Gastrocnemius medialis (tissue), 4 donors: ENCODE data around the gene SBNO1. TPM values are rescaled to one million over a fixed set of nuclear protein-coding genes. Genes with fewer than 3 reads are reported as not detected.
A peak's percentile ranks its signal among the peaks of the same experiment; 100 is the strongest.
"Not testable (repeated sequence)": the region's sequence is repeated elsewhere in the genome, so short reads cannot be mapped to it uniquely, and the experiment has no call there.

Source experiments
- ATAC-seq, 2 donors: fragments of 150-250 bp; one replicate each; pipeline ENCODE4 v1.9.1; 2016
- DNase-seq, 2 donors: peaks; one replicate each; pipeline ENCODE4 v3.0.0-alpha.2; 2019
- H3K27ac ChIP-seq, 4 donors: fragments of 200-600 bp; sonication (generic); 1 replicate in 1 of 4; 2 replicates in 3 of 4; pipeline ENCODE4 v1.5.1; 2016 to 2018; ENCODE audit warnings: mild to moderate bottlenecking in 2 of 4, moderate library complexity in 1 of 4
- H3K27me3 ChIP-seq, 3 donors: fragments of 200-600 bp; sonication (generic) in 2 of 3; 1 replicate in 1 of 3; 2 replicates in 2 of 3; pipeline versions ENCODE4 v1.5.1 to v1.6.0; 2016 to 2019; ENCODE audit warnings: mild to moderate bottlenecking in 1 of 3, moderate library complexity in 1 of 3
- H3K36me3 ChIP-seq, 2 donors: fragments of 200-600 bp; sonication (generic) in 1 of 2; one replicate each; pipeline ENCODE4 v1.5.1; 2017 to 2018
- H3K4me1 ChIP-seq, 2 donors: fragments of 200-600 bp; sonication (generic) in 1 of 2; one replicate each; pipeline ENCODE4 v1.5.1; 2016 to 2017; ENCODE audit warnings: mild to moderate bottlenecking in 2 of 2
- H3K4me3 ChIP-seq, 4 donors: fragments of 200-600 bp; sonication (generic) in 3 of 4; 1 replicate in 1 of 4; 2 replicates in 3 of 4; pipeline ENCODE4 v1.5.1; 2016 to 2019; ENCODE audit warnings: mild to moderate bottlenecking in 2 of 4
- H3K9me3 ChIP-seq, 3 donors: fragments of 200-600 bp; sonication (generic) in 2 of 3; 1 replicate in 1 of 3; 2 replicates in 2 of 3; pipeline ENCODE4 v1.5.1; 2016 to 2019
- POLR2A ChIP-seq, 2 donors: fragments of 450-650 bp; IDR thresholded peaks; one replicate each; pipeline ENCODE4 v1.6.1; 2017; ENCODE audit warnings: antibody characterized with exemption in 2 of 2, mild to moderate bottlenecking in 2 of 2, moderate library complexity in 2 of 2
- in situ Hi-C, 4 donors: fragments of 200-750 bp; cut with MboI; loops; one replicate each; pipeline versions ENCODE4 v1.15.0 to v1.8.0; 2017; ENCODE audit warnings: low sequenced_read_pairs in 4 of 4
- intact Hi-C: fragments of 100-400 bp; cut with DNase I; formaldehyde crosslinking; loops from one replicate; pipeline ENCODE4 v1.15.1; 2023; ENCODE audit warnings: low total_unique reads
- total RNA-seq, 4 donors: library from RNA; depleted of rRNA; stranded (reverse); fragments of >200 nt; gene quantifications; one replicate each; pipeline versions ENCODE4 v1.1.0 to v1.2.3, GENCODE V29; 2016
- TF ChIP-seq, protein P1 (sequence below), 5 experiments: fragments of 450-650 bp in 3 of 5; fragments of 200-600 bp in 2 of 5; sonication (generic) in 2 of 5; IDR thresholded peaks in 4 of 5; conservative IDR thresholded peaks in 1 of 5; 1 replicate in 4 of 5; 2 replicates in 1 of 5; pipeline ENCODE4 v1.5.1; 2016 to 2019; ENCODE audit warnings: antibody characterized with exemption in 5 of 5, mild to moderate bottlenecking in 3 of 5, moderate library complexity in 3 of 5

Gene SBNO1
- total RNA-seq, 4 donors from 2014 or later = 26.6 to 29.9 (median 28.8) TPM

DNA sequence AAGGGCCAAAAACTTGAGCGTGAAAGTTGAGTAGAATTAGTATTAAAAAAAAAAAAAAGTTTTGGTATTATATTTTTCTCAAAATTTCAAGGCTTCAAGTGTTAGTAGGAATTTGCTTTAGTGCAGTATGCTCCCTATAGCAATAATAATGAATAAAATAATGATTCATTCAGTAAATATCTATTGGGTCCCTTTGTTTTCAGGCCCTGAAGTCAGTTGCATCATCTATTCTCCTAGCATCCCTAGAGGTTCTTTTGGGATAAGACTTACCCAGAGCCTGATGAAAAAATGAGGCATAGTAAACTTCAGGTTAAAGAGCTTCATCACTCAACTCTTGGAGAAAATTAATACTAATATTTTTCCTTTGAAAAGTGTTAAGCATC lies 20.3 kb upstream of the SBNO1 start:
- intact Hi-C loops = loop anchor here (5.0 kb wide), 1 partner anchor 153 kb away; the partner anchor contains the start of genes MPHOSPH9 and MTRFR

DNA sequence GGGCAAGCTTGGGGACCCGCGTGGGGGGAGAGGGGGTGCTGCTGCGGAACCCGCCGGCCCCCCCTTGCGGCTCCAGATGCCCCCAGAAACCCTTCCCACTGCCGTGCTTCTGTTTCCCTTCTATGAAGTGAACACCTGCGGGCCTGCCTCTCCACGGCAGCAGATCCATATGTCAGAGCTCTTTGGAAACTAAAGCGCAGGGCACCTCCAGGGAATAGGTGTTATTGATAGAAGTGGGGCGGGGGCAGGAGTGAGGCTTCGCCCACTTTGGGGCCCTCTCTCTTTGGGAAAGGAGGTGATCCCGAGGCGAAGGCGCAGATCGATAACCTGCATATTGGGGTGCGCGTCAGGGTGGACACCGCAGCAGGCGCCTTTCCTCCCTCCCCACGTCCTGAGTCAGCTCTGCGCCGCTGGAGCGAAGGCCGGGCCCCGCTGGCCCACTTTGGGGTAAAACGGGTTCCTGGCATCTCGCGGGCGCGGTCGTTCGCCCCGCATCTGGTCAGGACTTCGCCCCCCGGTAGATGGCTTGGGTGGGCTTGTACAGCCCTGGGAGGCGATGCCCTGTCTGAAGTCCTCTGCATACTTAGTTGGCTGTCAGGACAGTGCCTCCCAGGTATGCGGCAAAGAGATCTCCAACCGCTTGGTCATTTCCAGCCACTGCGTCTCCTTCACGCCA lies 19.8 kb upstream of the SBNO1 start:
- no peaks in the 10 kb centered on the region for H3K27me3 ChIP-seq
- no peaks in the 10 kb centered on the region for H3K9me3 ChIP-seq
- H3K4me1 ChIP-seq = peaks cover 22 to 30% of the 10 kb centered on the region in 2 donors
- ATAC-seq (no peak), DNase-seq (no peak)
- peak overlapping the region; percentile 80 to 94 (median 86) for H3K27ac ChIP-seq
- intact Hi-C loops (no loop called here), in situ Hi-C loops (no loop called here)
- H3K4me3 ChIP-seq = peak overlapping the region; percentile 73 to 89 (median 77)
- H3K36me3 ChIP-seq = no peaks in the 10 kb centered on the region
- TF ChIP-seq POLR2A (IDR thresholded peaks at IDR 0.05) = peak in 1 of 2 donors; percentile 3
- TF ChIP-seq, protein P1, sequence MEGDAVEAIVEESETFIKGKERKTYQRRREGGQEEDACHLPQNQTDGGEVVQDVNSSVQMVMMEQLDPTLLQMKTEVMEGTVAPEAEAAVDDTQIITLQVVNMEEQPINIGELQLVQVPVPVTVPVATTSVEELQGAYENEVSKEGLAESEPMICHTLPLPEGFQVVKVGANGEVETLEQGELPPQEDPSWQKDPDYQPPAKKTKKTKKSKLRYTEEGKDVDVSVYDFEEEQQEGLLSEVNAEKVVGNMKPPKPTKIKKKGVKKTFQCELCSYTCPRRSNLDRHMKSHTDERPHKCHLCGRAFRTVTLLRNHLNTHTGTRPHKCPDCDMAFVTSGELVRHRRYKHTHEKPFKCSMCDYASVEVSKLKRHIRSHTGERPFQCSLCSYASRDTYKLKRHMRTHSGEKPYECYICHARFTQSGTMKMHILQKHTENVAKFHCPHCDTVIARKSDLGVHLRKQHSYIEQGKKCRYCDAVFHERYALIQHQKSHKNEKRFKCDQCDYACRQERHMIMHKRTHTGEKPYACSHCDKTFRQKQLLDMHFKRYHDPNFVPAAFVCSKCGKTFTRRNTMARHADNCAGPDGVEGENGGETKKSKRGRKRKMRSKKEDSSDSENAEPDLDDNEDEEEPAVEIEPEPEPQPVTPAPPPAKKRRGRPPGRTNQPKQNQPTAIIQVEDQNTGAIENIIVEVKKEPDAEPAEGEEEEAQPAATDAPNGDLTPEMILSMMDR (IDR thresholded peaks at IDR 0.05 in 4 of 5, conservative IDR thresholded peaks at IDR 0.05 in 1 of 5) = no peak

More for the DNA sequence above, 20.3 kb upstream of the SBNO1 start:
- in situ Hi-C loops = no loop called here
- TF ChIP-seq, protein P1 (IDR thresholded peaks at IDR 0.05 in 4 of 5, conservative IDR thresholded peaks at IDR 0.05 in 1 of 5) = no peak
- H3K36me3 ChIP-seq = no peaks in the 10 kb centered on the region
- H3K27ac ChIP-seq = peak overlapping the region; percentile 80 to 94 (median 86)
- H3K4me3 ChIP-seq = peak overlapping the region; percentile 73 to 89 (median 77)
- H3K4me1 ChIP-seq = peaks cover 24 to 32% of the 10 kb centered on the region in 2 donors
- H3K9me3 ChIP-seq = no peaks in the 10 kb centered on the region
- no peak for ATAC-seq
- no peak for DNase-seq
- no peaks in the 10 kb centered on the region for H3K27me3 ChIP-seq

DNA sequence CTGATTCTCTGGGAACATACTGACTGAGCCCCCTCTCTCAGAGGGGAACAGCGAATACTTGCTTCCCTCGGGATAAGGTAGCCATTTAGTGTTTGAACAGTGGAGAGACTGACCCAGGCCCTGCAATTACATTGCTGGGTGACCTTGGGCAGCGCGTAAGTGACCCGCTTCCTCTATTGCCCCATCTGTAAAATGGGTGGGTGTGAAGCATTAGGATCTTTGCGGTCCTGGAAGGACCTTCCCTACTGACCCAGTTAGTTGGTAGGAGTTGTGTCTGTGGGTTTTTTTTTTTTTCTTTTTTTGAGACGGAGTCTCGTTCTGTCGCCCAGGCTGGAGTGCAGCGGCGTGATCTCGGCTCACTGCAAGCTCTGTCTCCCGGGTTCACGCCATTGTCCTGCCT lies 18.0 kb upstream of the SBNO1 start:
- intact Hi-C loops = loop anchor here (1.0 kb wide), 1 partner anchor 17 kb away; no protein-coding TSS in a partner anchor
- no peaks in the 10 kb centered on the region for H3K27me3 ChIP-seq
- no peak for TF ChIP-seq POLR2A (IDR thresholded peaks at IDR 0.05)
- TF ChIP-seq, protein P1 (IDR thresholded peaks at IDR 0.05 in 4 of 5, conservative IDR thresholded peaks at IDR 0.05 in 1 of 5) = no peak
- peaks cover 15 to 22% of the 10 kb centered on the region in 2 donors for H3K4me1 ChIP-seq
- in situ Hi-C loops = no loop called here
- no peaks in the 10 kb centered on the region for H3K9me3 ChIP-seq
- DNase-seq (no peak), ATAC-seq (no peak)
- no peak overlapping the region for H3K4me3 ChIP-seq
- H3K36me3 ChIP-seq = no peaks in the 10 kb centered on the region
- H3K27ac ChIP-seq = no peak overlapping the region

DNA sequence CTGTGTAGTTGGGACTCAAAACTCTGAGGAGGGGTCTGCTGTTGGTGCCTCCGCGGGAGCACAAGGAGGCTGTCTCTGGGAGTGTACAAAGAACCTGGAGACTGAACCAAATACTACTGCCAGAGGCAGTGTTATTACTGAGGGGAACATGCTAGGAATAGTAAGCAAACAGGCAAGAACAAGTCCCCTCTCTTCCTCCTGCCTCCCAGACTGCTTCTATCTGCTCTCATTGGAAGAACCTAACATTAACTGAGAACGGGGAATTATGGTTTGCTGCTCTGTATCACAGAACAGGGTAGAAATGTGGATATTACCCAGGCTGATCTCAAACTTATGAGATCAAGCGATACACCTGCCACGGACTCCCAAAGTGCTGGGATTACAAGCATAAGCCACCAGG lies 14.7 kb upstream of the SBNO1 start:
- no peak overlapping the region for H3K27ac ChIP-seq
- intact Hi-C loops (no loop called here), in situ Hi-C loops (no loop called here)
- DNase-seq (no peak), ATAC-seq (no peak)
- no peak overlapping the region for H3K4me3 ChIP-seq
- no peaks in the 10 kb centered on the region for H3K9me3 ChIP-seq
- peaks cover under 1 to 8% of the 10 kb centered on the region in 2 donors for H3K4me1 ChIP-seq
- H3K27me3 ChIP-seq = no peaks in the 10 kb centered on the region
- TF ChIP-seq POLR2A (IDR thresholded peaks at IDR 0.05) = no peak
- TF ChIP-seq, protein P1 (IDR thresholded peaks at IDR 0.05 in 4 of 5, conservative IDR thresholded peaks at IDR 0.05 in 1 of 5) = no peak
- H3K36me3 ChIP-seq = no peaks in the 10 kb centered on the region

DNA sequence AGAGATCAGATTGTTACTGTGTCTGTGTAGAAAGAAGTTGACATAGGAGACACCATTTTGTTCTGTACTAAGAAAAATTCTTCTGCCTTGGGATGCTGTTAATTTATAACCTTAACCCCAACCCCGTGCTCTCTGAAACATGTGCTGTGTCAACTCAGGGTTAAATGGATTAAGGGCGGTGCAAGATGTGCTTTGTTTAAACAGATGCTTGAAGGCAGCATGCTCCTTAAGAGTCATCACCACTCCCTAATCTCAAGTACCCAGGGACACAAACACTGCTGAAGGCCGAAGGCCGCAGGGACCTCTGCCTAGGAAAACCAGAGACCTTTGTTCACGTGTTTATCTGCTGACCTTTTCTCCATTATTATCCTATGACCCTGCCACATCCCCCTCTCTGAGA lies 7.8 kb upstream of the SBNO1 start:
- in situ Hi-C loops, H3K4me1 ChIP-seq, H3K9me3 ChIP-seq, H3K27me3 ChIP-seq, H3K36me3 ChIP-seq, intact Hi-C loops, ATAC-seq, H3K4me3 ChIP-seq, DNase-seq, H3K27ac ChIP-seq: not testable (repeated sequence)

DNA sequence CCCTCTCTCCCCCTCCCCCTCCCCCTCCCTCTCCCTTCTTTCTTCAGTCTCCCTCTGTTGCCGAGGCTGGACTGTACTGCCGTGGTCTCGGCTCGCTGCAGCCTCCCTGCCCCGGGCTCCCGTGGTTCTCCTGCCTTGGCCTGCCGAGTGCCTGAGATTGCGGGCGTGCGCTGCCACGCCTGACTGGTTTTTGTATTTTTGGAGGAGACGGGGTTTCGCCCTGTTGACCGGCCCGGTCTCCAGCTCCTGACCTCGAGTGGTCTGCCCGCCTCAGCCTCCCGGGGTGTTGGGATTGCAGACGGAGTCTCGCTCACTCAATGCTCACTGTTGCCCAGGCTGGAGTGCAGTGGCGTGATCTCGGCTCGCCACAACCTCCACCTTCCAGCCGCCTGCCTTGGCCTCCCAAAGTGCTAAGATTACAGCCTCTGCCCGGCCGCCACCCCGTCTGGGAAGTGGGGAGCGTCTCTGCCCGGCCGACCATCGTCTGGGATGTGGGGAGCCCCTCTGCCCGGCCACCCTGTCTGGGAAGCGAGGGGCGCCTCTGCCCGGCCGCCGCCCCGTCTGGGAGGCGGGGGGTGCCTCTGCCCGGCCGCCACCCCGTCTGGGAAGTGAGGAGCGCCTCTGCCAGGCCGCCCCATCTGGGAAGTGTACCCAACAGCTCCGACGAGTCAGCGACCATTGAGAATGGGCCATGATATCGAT lies 7.2 kb upstream of the SBNO1 start:
- H3K36me3 ChIP-seq, H3K27ac ChIP-seq, intact Hi-C loops, H3K9me3 ChIP-seq, DNase-seq, H3K4me3 ChIP-seq, H3K27me3 ChIP-seq, in situ Hi-C loops, ATAC-seq, H3K4me1 ChIP-seq: not testable (repeated sequence)
